Hepatocyte (in vitro differentiated cells): ENCODE measurements around the gene ZC4H2.

ENCODE experiments used
- CTCF ChIP-seq: fragments of 200-600 bp; sonication (generic); IDR thresholded peaks from 2 replicates; pipeline ENCODE4 v1.5.1; 2016; ENCODE audit warnings: antibody characterized with exemption, mild to moderate bottlenecking; ENCODE audit not compliant: poor library complexity
- EZH2phosphoT487 ChIP-seq: fragments of 200-600 bp; sonication (generic); IDR thresholded peaks from one replicate; pipeline ENCODE4 v1.6.1; 2018; ENCODE audit warnings: antibody characterized with exemption, mild to moderate bottlenecking, low read depth, moderate library complexity; ENCODE audit not compliant: unreplicated experiment, severe bottlenecking

- no peak for TF ChIP-seq CTCF
- no peak for TF ChIP-seq EZH2phosphoT487
Observed at GRCh38 chrX:64975491-64975890, 759 bp downstream of the ZC4H2 start.
